ENCODE measurements around the gene CDH5. TPM values are rescaled to one million over a fixed set of nuclear protein-coding genes. Genes with fewer than 3 reads are reported as not detected.
A peak's percentile ranks its signal among the peaks of the same experiment; 100 is the strongest.

CDH5 gene
- total RNA-seq, 1 experiment from 2014 or later, result not detected

- Histone ChIP-seq H3K9ac (ENCODE audit: low read length) (peak overlapping the region; percentile 31; the same call in 1 of the 2 replicates), H2AFZ (ENCODE audit: low read length) (peak overlapping the region; percentile 50; the same call in 1 of the 2 replicates), H3K4me2 (ENCODE audit: low read length) (peak overlapping the region; percentile 54), H3K9me2 (replicated peaks; ENCODE audit: low read length) (no peaks in the 10 kb centered on the region), H3K4me3 (ENCODE audit: low read length) (no peak overlapping the region), H3F3A (ENCODE audit: low read length, unreplicated experiment) (no peaks in the 10 kb centered on the region), H3K27me3 (ENCODE audit: low read length) (no peaks in the 10 kb centered on the region), H3K9me3 (ENCODE audit: low read length) (no peaks in the 10 kb centered on the region), H4K20me1 (ENCODE audit: low read length) (no peaks in the 10 kb centered on the region), H3K4me1 (ENCODE audit: insufficient read depth, low read length) (peaks cover 27% of the 10 kb centered on the region), H3K27ac (ENCODE audit: low read length) (peak overlapping the region; percentile 87), H3K36me3 (ENCODE audit: low read depth, low read length) (no peaks in the 10 kb centered on the region), H3K79me2 (ENCODE audit: low read length) (no peaks in the 10 kb centered on the region)
- intact Hi-C loops (cut with micrococcal nuclease), result no loop called here
- peak; percentile 53 for DNase-seq
- TF ChIP-seq EZH2phosphoT487 (IDR thresholded peaks at IDR 0.05; ENCODE audit: borderline replicate concordance, low read length) (no peak), EZH2 (IDR thresholded peaks at IDR 0.05; ENCODE audit: low read length, unreplicated experiment) (no peak)
- TF ChIP-seq, protein P1, sequence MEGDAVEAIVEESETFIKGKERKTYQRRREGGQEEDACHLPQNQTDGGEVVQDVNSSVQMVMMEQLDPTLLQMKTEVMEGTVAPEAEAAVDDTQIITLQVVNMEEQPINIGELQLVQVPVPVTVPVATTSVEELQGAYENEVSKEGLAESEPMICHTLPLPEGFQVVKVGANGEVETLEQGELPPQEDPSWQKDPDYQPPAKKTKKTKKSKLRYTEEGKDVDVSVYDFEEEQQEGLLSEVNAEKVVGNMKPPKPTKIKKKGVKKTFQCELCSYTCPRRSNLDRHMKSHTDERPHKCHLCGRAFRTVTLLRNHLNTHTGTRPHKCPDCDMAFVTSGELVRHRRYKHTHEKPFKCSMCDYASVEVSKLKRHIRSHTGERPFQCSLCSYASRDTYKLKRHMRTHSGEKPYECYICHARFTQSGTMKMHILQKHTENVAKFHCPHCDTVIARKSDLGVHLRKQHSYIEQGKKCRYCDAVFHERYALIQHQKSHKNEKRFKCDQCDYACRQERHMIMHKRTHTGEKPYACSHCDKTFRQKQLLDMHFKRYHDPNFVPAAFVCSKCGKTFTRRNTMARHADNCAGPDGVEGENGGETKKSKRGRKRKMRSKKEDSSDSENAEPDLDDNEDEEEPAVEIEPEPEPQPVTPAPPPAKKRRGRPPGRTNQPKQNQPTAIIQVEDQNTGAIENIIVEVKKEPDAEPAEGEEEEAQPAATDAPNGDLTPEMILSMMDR (conservative IDR thresholded peaks at IDR 0.05; ENCODE audit: low read depth, low read length), result no peak
- ATAC-seq, result peak; percentile 61
- no TSS peak for BruUV-seq (replicated peaks)
- ChIA-PET POLR2A (ENCODE audit: unreplicated experiment) (no interaction called here), CTCF (interaction anchor here (0.6 kb wide), 1 partner anchor 44 kb away, joined by 13 read pairs; no protein-coding TSS in a partner anchor)
Observed at GRCh38 chr16:66364117-66364958, 2.2 kb upstream of the CDH5 start.

GRCh38 chr16:66364959-66365306, 1.6 kb upstream of the CDH5 start:
- BruUV-seq (replicated peaks), result no TSS peak
- intact Hi-C loops (cut with micrococcal nuclease), result no loop called here
- Histone ChIP-seq H3K36me3 (ENCODE audit: low read depth, low read length) (no peaks in the 10 kb centered on the region), H3K27ac (ENCODE audit: low read length) (peak overlapping the region; percentile 87), H3F3A (ENCODE audit: low read length, unreplicated experiment) (no peaks in the 10 kb centered on the region), H3K4me2 (ENCODE audit: low read length) (peak overlapping the region; percentile 54), H3K27me3 (ENCODE audit: low read length) (no peaks in the 10 kb centered on the region), H3K9me3 (ENCODE audit: low read length) (no peaks in the 10 kb centered on the region), H3K9me2 (replicated peaks; ENCODE audit: low read length) (no peaks in the 10 kb centered on the region), H3K9ac (ENCODE audit: low read length) (peak overlapping the region; percentile 48; the same call in 1 of the 2 replicates), H3K4me1 (ENCODE audit: insufficient read depth, low read length) (peaks cover 21% of the 10 kb centered on the region), H3K4me3 (ENCODE audit: low read length) (no peak overlapping the region), H4K20me1 (ENCODE audit: low read length) (no peaks in the 10 kb centered on the region), H3K79me2 (ENCODE audit: low read length) (no peaks in the 10 kb centered on the region), H2AFZ (ENCODE audit: low read length) (no peak overlapping the region)
- ATAC-seq (no peak), DNase-seq (peak; percentile 52)
- POLR2A ChIA-PET (ENCODE audit: unreplicated experiment), result no interaction called here
- CTCF ChIA-PET, result interaction anchor here (0.6 kb wide), 1 partner anchor 44 kb away, joined by 13 read pairs; no protein-coding TSS in a partner anchor
- TF ChIP-seq EZH2 (IDR thresholded peaks at IDR 0.05; ENCODE audit: low read length, unreplicated experiment), result no peak
- TF ChIP-seq EZH2phosphoT487 (IDR thresholded peaks at IDR 0.05; ENCODE audit: borderline replicate concordance, low read length), result no peak
- TF ChIP-seq, protein P1 (conservative IDR thresholded peaks at IDR 0.05; ENCODE audit: low read depth, low read length), result no peak

GRCh38 chr16:66365651-66366050, 840 bp upstream of the CDH5 start:
- ATAC-seq (no peak), DNase-seq (peak; percentile 49)
- Histone ChIP-seq H3F3A (ENCODE audit: low read length, unreplicated experiment) (no peaks in the 10 kb centered on the region), H3K79me2 (ENCODE audit: low read length) (no peaks in the 10 kb centered on the region), H3K27me3 (ENCODE audit: low read length) (no peaks in the 10 kb centered on the region), H3K27ac (ENCODE audit: low read length) (peak overlapping the region; percentile 87), H4K20me1 (ENCODE audit: low read length) (no peaks in the 10 kb centered on the region), H3K36me3 (ENCODE audit: low read depth, low read length) (no peaks in the 10 kb centered on the region), H3K4me3 (ENCODE audit: low read length) (no peak overlapping the region), H2AFZ (ENCODE audit: low read length) (no peak overlapping the region), H3K4me2 (ENCODE audit: low read length) (peak overlapping the region; percentile 54; the same call in 1 of the 2 replicates), H3K9ac (ENCODE audit: low read length) (peak overlapping the region; percentile 48), H3K4me1 (ENCODE audit: insufficient read depth, low read length) (peaks cover 21% of the 10 kb centered on the region), H3K9me3 (ENCODE audit: low read length) (no peaks in the 10 kb centered on the region), H3K9me2 (replicated peaks; ENCODE audit: low read length) (no peaks in the 10 kb centered on the region)
- ChIA-PET CTCF (no interaction called here), POLR2A (ENCODE audit: unreplicated experiment) (no interaction called here)
- BruUV-seq (replicated peaks), result no TSS peak
- intact Hi-C loops (cut with micrococcal nuclease), result no loop called here
- TF ChIP-seq, protein P1 (conservative IDR thresholded peaks at IDR 0.05; ENCODE audit: low read depth, low read length), result no peak
- TF ChIP-seq EZH2 (IDR thresholded peaks at IDR 0.05; ENCODE audit: low read length, unreplicated experiment) (no peak), EZH2phosphoT487 (IDR thresholded peaks at IDR 0.05; ENCODE audit: borderline replicate concordance, low read length) (no peak)

Data from PC-3 (cell line).